Choroid plexus epithelial cell (primary cell): ENCODE results near the gene TEX9.
"Not testable (repeated sequence)": the region's sequence is repeated elsewhere in the genome, so short reads cannot be mapped to it uniquely, and the experiment has no call there.

ENCODE experiments used
- DNase-seq: peaks from one replicate; pipeline ENCODE4 v3.0.0-alpha.2; 2010; ENCODE audit warnings: low read depth
- H3K4me3 ChIP-seq: 2 replicates; pipeline ENCODE4 v1.5.1; 2011; ENCODE audit warnings: low read depth, mild to moderate bottlenecking, control low read depth, low read length, moderate library complexity
- TF ChIP-seq, protein P1 (sequence below): conservative IDR thresholded peaks from 2 replicates; pipeline ENCODE4 v1.5.1; 2011; ENCODE audit warnings: low read depth, mild to moderate bottlenecking, control low read depth, inconsistent platforms, low read length, moderate library complexity

TEX9 gene

DNA sequence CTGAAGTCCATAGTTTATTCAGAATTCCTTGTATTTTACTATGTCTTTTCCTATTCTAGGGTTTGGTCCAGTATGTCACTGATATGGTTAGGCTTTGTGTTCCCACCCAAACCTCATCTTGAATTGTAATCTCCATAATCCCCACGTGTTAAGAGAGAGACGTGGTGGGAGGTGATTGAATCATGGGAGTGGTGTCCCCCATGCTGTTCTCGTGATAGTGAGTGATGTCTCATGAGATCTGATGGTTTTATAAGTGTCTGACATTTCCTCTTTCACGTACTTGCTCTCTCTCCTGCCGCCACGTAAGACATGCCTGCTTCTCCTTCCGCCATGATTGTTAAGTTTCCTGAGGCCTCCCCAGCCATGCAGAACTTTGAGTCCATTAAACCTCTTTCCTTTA, 6.6 kb upstream of the TEX9 start:
- TF ChIP-seq, protein P1, sequence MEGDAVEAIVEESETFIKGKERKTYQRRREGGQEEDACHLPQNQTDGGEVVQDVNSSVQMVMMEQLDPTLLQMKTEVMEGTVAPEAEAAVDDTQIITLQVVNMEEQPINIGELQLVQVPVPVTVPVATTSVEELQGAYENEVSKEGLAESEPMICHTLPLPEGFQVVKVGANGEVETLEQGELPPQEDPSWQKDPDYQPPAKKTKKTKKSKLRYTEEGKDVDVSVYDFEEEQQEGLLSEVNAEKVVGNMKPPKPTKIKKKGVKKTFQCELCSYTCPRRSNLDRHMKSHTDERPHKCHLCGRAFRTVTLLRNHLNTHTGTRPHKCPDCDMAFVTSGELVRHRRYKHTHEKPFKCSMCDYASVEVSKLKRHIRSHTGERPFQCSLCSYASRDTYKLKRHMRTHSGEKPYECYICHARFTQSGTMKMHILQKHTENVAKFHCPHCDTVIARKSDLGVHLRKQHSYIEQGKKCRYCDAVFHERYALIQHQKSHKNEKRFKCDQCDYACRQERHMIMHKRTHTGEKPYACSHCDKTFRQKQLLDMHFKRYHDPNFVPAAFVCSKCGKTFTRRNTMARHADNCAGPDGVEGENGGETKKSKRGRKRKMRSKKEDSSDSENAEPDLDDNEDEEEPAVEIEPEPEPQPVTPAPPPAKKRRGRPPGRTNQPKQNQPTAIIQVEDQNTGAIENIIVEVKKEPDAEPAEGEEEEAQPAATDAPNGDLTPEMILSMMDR: no peak
- no peak for DNase-seq
- H3K4me3 ChIP-seq: no peak overlapping the region

DNA sequence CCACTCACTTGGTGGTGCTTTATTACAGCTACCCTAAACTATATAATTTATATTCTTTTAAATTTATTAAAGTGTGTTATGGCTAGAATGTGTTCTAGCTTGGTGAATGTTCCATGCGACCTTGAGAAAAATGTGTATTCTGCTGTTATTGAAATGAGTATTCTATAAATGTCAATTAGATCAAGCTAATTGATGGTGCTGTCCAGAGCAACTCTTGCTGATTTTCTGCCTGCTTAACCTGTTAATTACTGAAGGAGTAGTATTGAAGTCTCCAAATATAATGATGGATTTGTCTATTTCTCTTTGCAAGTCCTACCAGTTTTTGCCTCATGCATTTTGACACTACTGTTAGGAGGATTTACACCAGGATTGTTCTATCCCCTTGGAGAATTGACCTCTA, 3.2 kb upstream of the TEX9 start:
- no peak overlapping the region for H3K4me3 ChIP-seq
- no peak for DNase-seq
- TF ChIP-seq, protein P1: no peak

DNA sequence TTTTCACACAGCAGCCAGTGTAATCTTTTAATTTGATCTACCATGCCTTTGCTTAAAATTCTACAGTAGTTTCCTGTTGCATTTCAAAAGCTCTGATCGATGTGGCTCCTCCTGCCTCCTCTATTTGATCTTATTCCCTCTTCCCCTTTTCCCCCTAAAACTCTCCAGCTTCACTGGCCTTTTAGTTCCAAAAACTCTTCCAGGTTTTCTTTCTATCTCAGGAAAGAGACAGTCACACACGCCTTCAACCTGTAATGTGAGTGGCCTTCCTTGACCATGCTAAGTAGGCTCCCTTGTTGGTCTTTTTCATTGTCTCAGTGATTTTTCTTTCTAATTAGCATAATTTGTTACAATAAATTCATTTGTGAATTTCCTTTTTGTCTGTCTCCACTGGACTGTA, 985 bp downstream of the TEX9 start:
- no peak overlapping the region for H3K4me3 ChIP-seq
- TF ChIP-seq, protein P1: no peak
- no peak for DNase-seq

- H3K4me3 ChIP-seq: no peak overlapping the region
- TF ChIP-seq, protein P1: no peak
- DNase-seq: no peak
Observed at GRCh38 chr15:56367156-56367555, 1.9 kb downstream of the TEX9 start.

DNA sequence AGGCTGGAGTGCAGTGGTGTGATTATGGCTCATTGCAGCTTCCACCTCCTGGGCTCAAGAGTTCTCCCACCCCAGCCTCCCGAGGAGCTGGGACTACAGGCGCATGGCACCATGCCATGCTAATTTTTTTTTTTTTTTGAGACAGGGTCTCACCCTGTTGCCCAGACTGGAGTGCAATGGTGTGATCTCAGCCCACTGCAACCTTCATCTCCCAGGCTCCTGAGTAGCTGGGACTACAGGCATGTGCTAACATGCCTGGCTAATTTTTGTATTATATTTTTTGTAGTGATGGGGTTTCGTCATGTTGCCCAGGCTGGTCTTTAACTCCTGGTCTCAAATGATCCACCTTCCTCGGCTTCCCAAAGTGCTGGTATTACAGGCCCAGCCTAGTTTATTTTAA, 4.0 kb downstream of the TEX9 start:
- H3K4me3 ChIP-seq: no peak overlapping the region
- TF ChIP-seq, protein P1: no peak
- no peak for DNase-seq

GRCh38 chr15:56371495-56372147, 6.4 kb downstream of the TEX9 start:
- TF ChIP-seq, protein P1: no peak
- no peak for DNase-seq
- no peak overlapping the region for H3K4me3 ChIP-seq

DNA sequence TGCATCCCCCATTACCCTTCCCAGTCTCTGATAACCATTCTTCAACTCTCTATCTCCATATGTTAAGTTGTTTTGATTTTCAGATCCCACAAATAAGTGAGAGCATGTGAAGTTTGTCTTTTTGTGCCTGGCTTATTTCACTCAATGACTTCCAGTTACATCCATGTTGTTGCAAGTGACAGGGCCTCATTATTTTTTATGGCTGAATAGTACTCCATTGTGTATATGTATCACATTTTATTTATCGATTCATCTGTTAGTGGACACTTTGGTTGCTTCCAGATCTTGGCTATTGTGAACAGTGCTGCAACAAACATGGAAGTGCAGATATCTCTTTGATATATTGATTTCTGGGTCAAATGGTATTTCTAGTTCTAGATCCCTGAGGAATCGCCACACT, 9.5 kb downstream of the TEX9 start:
- not testable (repeated sequence) for H3K4me3 ChIP-seq, DNase-seq

DNA sequence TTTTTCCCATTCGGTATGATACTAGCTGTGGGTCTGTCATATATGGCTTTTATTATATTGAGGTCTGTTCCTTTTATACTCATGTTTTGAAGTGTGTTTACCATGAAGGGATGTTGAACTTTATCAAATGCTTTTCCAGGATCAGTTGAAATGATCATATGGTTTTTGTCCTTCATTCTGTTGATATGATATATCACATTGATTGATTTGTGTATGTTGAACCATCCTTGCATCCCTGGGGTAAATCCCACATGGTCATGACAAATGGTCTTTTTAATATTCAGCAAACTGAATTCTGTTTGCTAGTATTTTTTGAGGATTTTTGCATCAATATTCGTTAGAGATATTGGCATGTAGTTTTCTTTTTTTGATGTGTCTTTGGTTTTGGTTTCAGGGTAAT, 12.6 kb downstream of the TEX9 start:
- not testable (repeated sequence) for DNase-seq, H3K4me3 ChIP-seq
